OCI-LY3 (cell line): Measurements from ENCODE around the gene TMC2.

Experiments
- H2AFZ ChIP-seq: fragments of 200-600, 300-600 bp; shearing (Covaris generic); 2 replicates; pipeline ENCODE4 v1.6.0; 2014; ENCODE audit warnings: antibody characterized with exemption, low read depth, low read length
- H3K27ac ChIP-seq: fragments of 200-600, 300-600 bp; sonication (generic); 2 replicates; pipeline ENCODE4 v1.5.1; 2014; ENCODE audit warnings: mild to moderate bottlenecking, low read length, moderate library complexity, mixed read lengths
- H3K27me3 ChIP-seq: fragments of 200-600, 300-600 bp; sonication (generic); 2 replicates; pipeline ENCODE4 v1.6.1; 2014; ENCODE audit warnings: low read depth, low read length, mixed read lengths
- H3K36me3 ChIP-seq: fragments of 200-600, 300-600 bp; sonication (generic); replicated peaks from 2 replicates; pipeline ENCODE3; 2014; ENCODE audit warnings: low read depth, low read length, mixed read lengths
- H3K4me1 ChIP-seq: fragments of 300-600, 200-600 bp; sonication (generic); 2 replicates; pipeline ENCODE4 v1.6.1; 2014; ENCODE audit warnings: low read length, mixed read lengths
- H3K4me2 ChIP-seq: fragments of 200-600, 300-600 bp; sonication (generic); 2 replicates; pipeline ENCODE4 v1.6.1; 2014; ENCODE audit warnings: low read length, mixed read lengths
- H3K4me3 ChIP-seq: fragments of 300-600, 200-600 bp; sonication (generic); 2 replicates; pipeline ENCODE4 v1.5.1; 2014; ENCODE audit warnings: antibody characterized with exemption, mild to moderate bottlenecking, low read length, moderate library complexity
- H3K79me2 ChIP-seq: fragments of 300-600, 200-600 bp; shearing (Covaris generic); 2 replicates; pipeline ENCODE4 v1.6.1; 2014; ENCODE audit warnings: mild to moderate bottlenecking, low read length, mixed read lengths
- H3K9ac ChIP-seq: fragments of 300-600, 200-600 bp; shearing (Covaris generic); 2 replicates; pipeline ENCODE4 v1.6.0; 2014; ENCODE audit warnings: mild to moderate bottlenecking, low read length, moderate library complexity
- H3K9me3 ChIP-seq: fragments of 200-600, 300-600 bp; shearing (Covaris generic); 2 replicates; pipeline ENCODE4 v1.6.1; 2014; ENCODE audit warnings: low read length, mixed read lengths; ENCODE audit not compliant: insufficient read depth
- H4K20me1 ChIP-seq: fragments of 200-600, 300-600 bp; sonication (generic); 2 replicates; pipeline ENCODE4 v1.6.1; 2016; ENCODE audit warnings: low read length, mixed read lengths; ENCODE audit not compliant: insufficient read depth
- CTCF ChIP-seq: fragments of 200-600, 300-600 bp; sonication (generic); IDR thresholded peaks from 2 replicates; pipeline ENCODE4 v1.5.1; 2014; ENCODE audit warnings: antibody characterized with exemption, low read length, low read depth
- EZH2phosphoT487 ChIP-seq: fragments of 200-600 bp; shearing (Covaris generic); IDR thresholded peaks from 2 replicates; pipeline ENCODE4 v1.6.1; 2018; ENCODE audit warnings: antibody characterized with exemption, mixed run types, low read depth

Gene TMC2

GRCh38 chr20:2606507-2607006, 70.2 kb downstream of the TMC2 start:
- Histone ChIP-seq H3K9ac (no peak overlapping the region), H3K4me3 (no peak overlapping the region), H3K9me3 (peaks cover 9% of the 10 kb centered on the region; the same call in 1 of the 2 replicates), H3K4me1 (no peaks in the 10 kb centered on the region), H3K79me2 (no peaks in the 10 kb centered on the region), H3K4me2 (no peak overlapping the region), H2AFZ (no peak overlapping the region), H3K27ac (no peak overlapping the region), H3K27me3 (peaks cover 10% of the 10 kb centered on the region), H3K36me3 (no peaks in the 10 kb centered on the region), H4K20me1 (no peaks in the 10 kb centered on the region)
- TF ChIP-seq CTCF (no peak), EZH2phosphoT487 (no peak)

GRCh38 chr20:2610326-2610725, 74.0 kb downstream of the TMC2 start:
- no peak for TF ChIP-seq CTCF
- no peak for TF ChIP-seq EZH2phosphoT487
- Histone ChIP-seq H3K9me3 (peaks cover 8% of the 10 kb centered on the region; the same call in 1 of the 2 replicates), H3K79me2 (no peaks in the 10 kb centered on the region), H4K20me1 (no peaks in the 10 kb centered on the region), H3K4me1 (no peaks in the 10 kb centered on the region), H3K4me2 (no peak overlapping the region), H3K27me3 (peaks cover 28% of the 10 kb centered on the region), H3K36me3 (no peaks in the 10 kb centered on the region), H3K4me3 (no peak overlapping the region), H2AFZ (no peak overlapping the region), H3K9ac (no peak overlapping the region), H3K27ac (no peak overlapping the region)

- Histone ChIP-seq H3K9me3 (peaks cover 7% of the 10 kb centered on the region; the same call in 1 of the 2 replicates), H3K27ac (no peak overlapping the region), H2AFZ (no peak overlapping the region), H3K79me2 (no peaks in the 10 kb centered on the region), H3K27me3 (peaks cover 34% of the 10 kb centered on the region), H3K4me3 (no peak overlapping the region), H3K9ac (no peak overlapping the region), H3K4me2 (no peak overlapping the region), H3K4me1 (no peaks in the 10 kb centered on the region), H4K20me1 (no peaks in the 10 kb centered on the region), H3K36me3 (no peaks in the 10 kb centered on the region)
- TF ChIP-seq EZH2phosphoT487 (no peak), CTCF (no peak)
Observed at GRCh38 chr20:2610941-2611720, 74.8 kb downstream of the TMC2 start.

GRCh38 chr20:2612073-2612472, 75.7 kb downstream of the TMC2 start:
- Histone ChIP-seq H3K79me2 (no peaks in the 10 kb centered on the region), H3K27ac (no peak overlapping the region)
- TF ChIP-seq EZH2phosphoT487 (no peak), CTCF (no peak)

More at GRCh38 chr20:2612073-2612472, 75.7 kb downstream of the TMC2 start:
- Histone ChIP-seq H3K9ac (no peak overlapping the region), H3K27me3 (peaks cover 43% of the 10 kb centered on the region), H4K20me1 (no peaks in the 10 kb centered on the region), H3K36me3 (no peaks in the 10 kb centered on the region), H2AFZ (no peak overlapping the region), H3K4me2 (no peak overlapping the region), H3K4me1 (peaks cover 4% of the 10 kb centered on the region), H3K9me3 (peaks cover 4% of the 10 kb centered on the region; the same call in 1 of the 2 replicates), H3K4me3 (no peak overlapping the region)
